Osteoblast (primary cell): Measurements from ENCODE around the gene TMUB2. TPM values are rescaled to one million over a fixed set of nuclear protein-coding genes. Genes with fewer than 3 reads are reported as not detected.

Experiments used
- DNase-seq: peaks from one replicate; pipeline ENCODE4 v3.0.0; 2011; ENCODE audit warnings: low spot score, mixed read lengths; ENCODE audit not compliant: insufficient read length; ENCODE audit errors: missing footprints
- H2AFZ ChIP-seq: 2 replicates; pipeline ENCODE4 v1.6.0; 2011; ENCODE audit warnings: mild to moderate bottlenecking, low read length
- H3K27ac ChIP-seq: 2 replicates; pipeline ENCODE4 v1.5.1; 2011; ENCODE audit warnings: mild to moderate bottlenecking, low read depth, low read length, moderate library complexity
- H3K27me3 ChIP-seq: 2 replicates; pipeline ENCODE4 v1.6.0; 2012; ENCODE audit warnings: mild to moderate bottlenecking, control low read depth, inconsistent platforms, low read length, moderate library complexity; ENCODE audit not compliant: insufficient read depth
- H3K36me3 ChIP-seq: 2 replicates; pipeline ENCODE4 v1.5.1; 2011; ENCODE audit warnings: mild to moderate bottlenecking, low read length, control low read depth, moderate library complexity; ENCODE audit not compliant: insufficient read depth
- H3K4me1 ChIP-seq: 2 replicates; pipeline ENCODE4 v1.5.1; 2011; ENCODE audit warnings: mild to moderate bottlenecking, low read length, control low read depth, moderate library complexity; ENCODE audit not compliant: insufficient read depth
- H3K4me2 ChIP-seq: 2 replicates; pipeline ENCODE4 v1.6.0; 2011; ENCODE audit warnings: mild to moderate bottlenecking, low read length; ENCODE audit not compliant: insufficient read depth
- H3K4me3 ChIP-seq: fragments of 200-600 bp; sonication (generic); 3 replicates; pipeline ENCODE4 v1.5.1; 2012; ENCODE audit warnings: mild to moderate bottlenecking, low read length, inconsistent platforms; ENCODE audit not compliant: insufficient read depth
- H3K79me2 ChIP-seq: 2 replicates; pipeline ENCODE4 v1.6.0; 2012; ENCODE audit warnings: mild to moderate bottlenecking, low read length, control low read depth, inconsistent platforms; ENCODE audit not compliant: insufficient read depth
- H3K9me3 ChIP-seq: 2 replicates; pipeline ENCODE4 v1.5.1; 2011; ENCODE audit warnings: low read depth, low read length, control low read depth
- H4K20me1 ChIP-seq: 2 replicates; pipeline ENCODE4 v1.6.0; 2012; ENCODE audit warnings: mild to moderate bottlenecking, low read length, control low read depth; ENCODE audit not compliant: insufficient read depth
- total RNA-seq: library from RNA; depleted of rRNA; stranded (reverse); fragments of >200 nt; gene quantifications from 2 replicates; pipeline ENCODE4 v1.2.3, GENCODE V29; 2012
- TF ChIP-seq, protein P1 (sequence below): IDR thresholded peaks from 2 replicates; pipeline ENCODE4 v1.5.1; 2011; ENCODE audit warnings: mild to moderate bottlenecking, low read depth, low read length, moderate library complexity; ENCODE audit errors: extremely low read depth

The TMUB2 gene
- total RNA-seq, 1 donor, result 27.9 TPM

- TF ChIP-seq, protein P1, sequence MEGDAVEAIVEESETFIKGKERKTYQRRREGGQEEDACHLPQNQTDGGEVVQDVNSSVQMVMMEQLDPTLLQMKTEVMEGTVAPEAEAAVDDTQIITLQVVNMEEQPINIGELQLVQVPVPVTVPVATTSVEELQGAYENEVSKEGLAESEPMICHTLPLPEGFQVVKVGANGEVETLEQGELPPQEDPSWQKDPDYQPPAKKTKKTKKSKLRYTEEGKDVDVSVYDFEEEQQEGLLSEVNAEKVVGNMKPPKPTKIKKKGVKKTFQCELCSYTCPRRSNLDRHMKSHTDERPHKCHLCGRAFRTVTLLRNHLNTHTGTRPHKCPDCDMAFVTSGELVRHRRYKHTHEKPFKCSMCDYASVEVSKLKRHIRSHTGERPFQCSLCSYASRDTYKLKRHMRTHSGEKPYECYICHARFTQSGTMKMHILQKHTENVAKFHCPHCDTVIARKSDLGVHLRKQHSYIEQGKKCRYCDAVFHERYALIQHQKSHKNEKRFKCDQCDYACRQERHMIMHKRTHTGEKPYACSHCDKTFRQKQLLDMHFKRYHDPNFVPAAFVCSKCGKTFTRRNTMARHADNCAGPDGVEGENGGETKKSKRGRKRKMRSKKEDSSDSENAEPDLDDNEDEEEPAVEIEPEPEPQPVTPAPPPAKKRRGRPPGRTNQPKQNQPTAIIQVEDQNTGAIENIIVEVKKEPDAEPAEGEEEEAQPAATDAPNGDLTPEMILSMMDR, result peak; percentile 22
- peak; percentile 99 for DNase-seq
- Histone ChIP-seq H3K79me2 (peaks cover 34% of the 10 kb centered on the region), H3K27me3 (no peaks in the 10 kb centered on the region), H4K20me1 (peaks cover 38% of the 10 kb centered on the region), H3K36me3 (peaks cover 28% of the 10 kb centered on the region), H3K27ac (peak overlapping the region; percentile 70), H3K4me2 (peak overlapping the region; percentile 51), H3K4me3 (peak overlapping the region; percentile 84), H2AFZ (no peak overlapping the region), H3K4me1 (peaks cover 37% of the 10 kb centered on the region), H3K9me3 (no peaks in the 10 kb centered on the region)
These were observed 32.4 kb downstream of the TMUB2 start for GRCh38 chr17:44219108-44219615.

DNA sequence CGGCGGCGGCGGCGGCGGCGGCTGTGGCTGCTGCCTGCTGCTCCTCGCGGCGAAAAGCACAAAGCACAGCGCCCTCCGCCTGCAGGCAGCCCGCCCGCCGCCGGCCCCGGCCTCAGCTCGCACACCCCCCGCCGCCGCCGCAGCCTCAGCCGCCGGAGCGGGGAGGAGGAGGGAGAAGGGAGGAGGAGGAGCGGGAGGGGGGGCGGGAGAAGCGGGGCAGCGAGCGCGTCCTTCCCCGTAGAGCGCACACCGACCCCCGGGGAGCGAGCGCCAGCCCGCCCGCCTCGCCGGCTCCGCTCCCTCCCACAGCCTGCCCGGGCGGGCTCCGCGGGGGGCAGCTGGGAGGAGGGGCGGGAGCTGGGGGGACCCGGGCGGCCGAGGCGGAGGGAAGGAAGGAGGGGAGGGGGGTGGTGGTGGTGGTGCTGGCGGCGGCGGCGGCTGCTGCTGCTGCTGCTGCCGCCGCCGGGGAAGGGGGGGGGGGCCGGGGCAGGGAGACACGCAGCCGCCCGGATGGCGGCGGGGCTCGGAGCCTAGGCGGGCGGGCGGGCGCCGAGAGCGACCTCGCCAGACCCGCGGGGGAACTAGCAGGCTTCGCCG, 32.9 kb downstream of the TMUB2 start, which contains the start of gene UBTF:
Gene UBTF, minus strand, starts transcription at position 60 of the 597 bp plus-strand sequence. CDS start 1,446 bp downstream, outside the sequence.
- Histone ChIP-seq H3K4me1 (peaks cover 38% of the 10 kb centered on the region), H3K27ac (peak within 1 kb of the TSS; percentile 70), H3K4me2 (peak within 1 kb of the TSS; percentile 76), H3K36me3 (peaks cover 22% of the 10 kb centered on the region), H3K4me3 (peak within 1 kb of the TSS; percentile 84), H2AFZ (no peak within 1 kb of the TSS), H3K79me2 (peaks cover 34% of the 10 kb centered on the region), H3K27me3 (no peaks in the 10 kb centered on the region), H3K9me3 (no peaks in the 10 kb centered on the region), H4K20me1 (peaks cover 33% of the 10 kb centered on the region)
- TF ChIP-seq, protein P1, result no peak
- peak; percentile 88 for DNase-seq

DNA sequence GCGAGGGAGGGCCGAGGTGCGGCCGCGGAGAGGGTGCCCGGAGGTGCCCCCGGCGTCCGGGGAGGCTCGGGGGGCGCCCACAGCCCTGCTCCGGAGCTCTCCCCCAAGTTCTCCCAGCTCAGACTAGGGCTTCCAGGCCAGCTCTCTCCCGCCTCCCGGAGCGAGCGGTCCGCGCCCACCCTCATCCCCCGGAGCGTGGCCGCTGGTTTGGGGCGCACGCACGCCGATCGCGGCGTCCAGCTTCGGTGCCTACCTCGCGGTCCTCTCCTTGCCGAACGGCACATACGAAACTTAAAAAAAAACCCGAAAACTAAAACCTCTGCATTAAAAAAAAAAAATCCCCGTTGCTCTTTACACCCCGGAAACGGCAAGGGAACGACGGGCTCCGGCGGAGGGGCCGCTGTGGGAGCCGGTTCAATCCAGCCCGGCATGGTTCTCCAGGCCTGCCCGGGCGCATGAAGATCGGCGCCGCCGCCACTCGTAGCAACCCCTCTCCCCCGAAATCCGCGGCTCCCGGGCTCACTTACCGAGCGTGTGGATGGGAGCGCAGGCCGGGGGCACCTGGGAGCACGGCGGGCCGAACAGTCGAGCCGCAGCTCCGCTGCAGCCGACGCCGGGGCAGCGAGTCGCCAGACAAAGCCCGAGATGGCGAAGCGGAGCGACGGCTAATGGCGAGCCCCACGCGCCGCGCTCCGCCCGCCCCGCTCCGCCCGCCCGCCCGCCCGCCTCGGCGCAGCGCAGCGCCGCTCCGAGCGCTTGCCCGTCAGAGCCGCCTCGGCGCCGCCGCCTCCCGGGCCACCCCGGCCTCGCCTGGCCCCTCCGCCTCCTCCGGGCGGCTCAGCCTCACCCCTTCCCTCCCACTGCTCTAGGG, 33.7 kb downstream of the TMUB2 start:
- peak overlapping the region; percentile 63 for H3K27ac ChIP-seq
- H3K4me2 ChIP-seq, result peak overlapping the region; percentile 78
- H3K36me3 ChIP-seq, result peaks cover 15% of the 10 kb centered on the region
- H3K4me3 ChIP-seq, result peak overlapping the region; percentile 84
- H3K4me1 ChIP-seq, result peaks cover 38% of the 10 kb centered on the region
- TF ChIP-seq, protein P1, result no peak
- no peaks in the 10 kb centered on the region for H3K27me3 ChIP-seq
- H4K20me1 ChIP-seq, result peaks cover 30% of the 10 kb centered on the region
- H3K9me3 ChIP-seq, result no peaks in the 10 kb centered on the region
- peak; percentile 93 for DNase-seq
- no peak overlapping the region for H2AFZ ChIP-seq
- peaks cover 33% of the 10 kb centered on the region for H3K79me2 ChIP-seq
